CD14-positive monocyte (primary cell): ENCODE data around the gene GPC1. TPM values are rescaled to one million over a fixed set of nuclear protein-coding genes. Genes with fewer than 3 reads are reported as not detected.

ENCODE experiments used
- DNase-seq, 3 donors: peaks; one replicate each; pipeline ENCODE4 v3.0.0-alpha.2; 2011 to 2022
- H2AFZ ChIP-seq: 2 replicates; pipeline ENCODE4 v1.6.0; 2012; ENCODE audit warnings: mild to moderate bottlenecking, low read depth, low read length, inconsistent platforms; ENCODE audit not compliant: insufficient read depth, poor library complexity, severe bottlenecking
- H3K27ac ChIP-seq, 2 donors: 1 replicate in 1 of 2; 2 replicates in 1 of 2; pipeline ENCODE4 v1.5.1; 2012 to 2013; ENCODE audit warnings: low read length in 2 of 2, control low read depth in 1 of 2, inconsistent platforms in 1 of 2, low read depth in 1 of 2, mild to moderate bottlenecking in 1 of 2
- H3K27me3 ChIP-seq, 2 donors: one replicate each; pipeline versions ENCODE4 v1.6.0 to v1.6.1; 2011 to 2013; ENCODE audit warnings: low read length in 2 of 2; ENCODE audit not compliant: control insufficient read depth in 2 of 2, insufficient read depth in 2 of 2
- H3K36me3 ChIP-seq, 2 donors: replicated peaks in 1 of 2; 1 replicate in 1 of 2; 2 replicates in 1 of 2; pipeline versions ENCODE4 v1.5.1 to v1.6.1; 2012 to 2013; ENCODE audit warnings: low read length in 2 of 2, control low read depth in 1 of 2, inconsistent platforms in 1 of 2, mild to moderate bottlenecking in 1 of 2; ENCODE audit not compliant: insufficient read depth in 2 of 2, control insufficient read depth in 1 of 2
- H3K4me1 ChIP-seq, 2 donors: 1 replicate in 1 of 2; 2 replicates in 1 of 2; pipeline versions ENCODE4 v1.5.1 to v1.6.1; 2012 to 2013; ENCODE audit warnings: low read length in 2 of 2, control low read depth in 1 of 2, inconsistent platforms in 1 of 2, mild to moderate bottlenecking in 1 of 2, moderate library complexity in 1 of 2; ENCODE audit not compliant: insufficient read depth in 2 of 2, control insufficient read depth in 1 of 2
- H3K4me2 ChIP-seq: replicated peaks from 2 replicates; pipeline ENCODE3; 2012; ENCODE audit warnings: low read length, moderate library complexity, mild to moderate bottlenecking; ENCODE audit not compliant: poor library complexity, severe bottlenecking; ENCODE audit errors: extremely low read depth
- H3K4me3 ChIP-seq, 3 experiments: fragments of 200-600 bp in 1 of 3; sonication (generic) in 1 of 3; replicated peaks in 1 of 3; 1 replicate in 2 of 3; 2 replicates in 1 of 3; pipeline ENCODE4 v1.5.1; 2011 to 2013; ENCODE audit warnings: low read length in 3 of 3, mild to moderate bottlenecking in 3 of 3, control low read depth in 2 of 3, low read depth in 2 of 3, inconsistent platforms in 1 of 3, moderate library complexity in 1 of 3
- H3K79me2 ChIP-seq: 2 replicates; pipeline ENCODE4 v1.6.0; 2012; ENCODE audit warnings: mild to moderate bottlenecking, control low read depth, inconsistent platforms, low read length, moderate library complexity; ENCODE audit not compliant: insufficient read depth
- H3K9ac ChIP-seq: 2 replicates; pipeline ENCODE4 v1.6.0; 2017; ENCODE audit warnings: low read length, mild to moderate bottlenecking; ENCODE audit not compliant: insufficient read depth, poor library complexity, severe bottlenecking
- H3K9me3 ChIP-seq, 2 donors: replicated peaks in 1 of 2; 1 replicate in 1 of 2; 2 replicates in 1 of 2; pipeline versions ENCODE4 v1.5.1 to v1.6.1; 2012 to 2013; ENCODE audit warnings: low read length in 2 of 2, control low read depth in 1 of 2; ENCODE audit not compliant: control insufficient read depth in 1 of 2, insufficient read depth in 1 of 2
- H4K20me1 ChIP-seq: 2 replicates; pipeline ENCODE4 v1.6.0; 2012; ENCODE audit warnings: mild to moderate bottlenecking, low read length, control low read depth, moderate library complexity; ENCODE audit not compliant: insufficient read depth
- H3K27ac Mint-ChIP-seq, 7 donors: one replicate each; pipeline ENCODE4 v1.8.0; 2020; ENCODE audit warnings: mild to moderate bottlenecking in 7 of 7, mixed read lengths in 7 of 7, moderate library complexity in 6 of 7, inconsistent platforms in 2 of 7
- H3K27me3 Mint-ChIP-seq, 3 donors: one replicate each; pipeline ENCODE4 v1.8.0; 2021 to 2022; ENCODE audit warnings: low read depth in 3 of 3, mild to moderate bottlenecking in 3 of 3, mixed read lengths in 3 of 3, moderate library complexity in 3 of 3, inconsistent platforms in 1 of 3
- H3K36me3 Mint-ChIP-seq, 2 donors: one replicate each; pipeline ENCODE4 v1.8.0; 2020; ENCODE audit warnings: mixed read lengths in 2 of 2, inconsistent platforms in 1 of 2, mild to moderate bottlenecking in 1 of 2
- H3K4me1 Mint-ChIP-seq: one replicate; pipeline ENCODE4 v1.8.0; 2020; ENCODE audit warnings: mild to moderate bottlenecking, mixed read lengths
- H3K4me3 Mint-ChIP-seq, 2 donors: one replicate each; pipeline ENCODE4 v1.8.0; 2020; ENCODE audit warnings: mild to moderate bottlenecking in 2 of 2, mixed read lengths in 2 of 2, moderate library complexity in 1 of 2
- H3K9me3 Mint-ChIP-seq, 7 donors: one replicate each; pipeline ENCODE4 v1.8.0; 2020 to 2022; ENCODE audit warnings: mixed read lengths in 7 of 7, mild to moderate bottlenecking in 6 of 7, moderate library complexity in 6 of 7, inconsistent platforms in 2 of 7
- WGBS: methylation state at CpG from one replicate; pipeline ENCODE4 v1.1.5; 2013; ENCODE audit warnings: missing lambda C conversion rate; ENCODE audit not compliant: insufficient coverage; 5-methylcytosine and 5-hydroxymethylcytosine counted together
- intact Hi-C, 2 donors: fragments of 100-400 bp; cut with micrococcal nuclease; formaldehyde crosslinking; loops; one replicate each; pipeline versions ENCODE4 v1.15.0 to v1.15.1; 2023
- polyA plus RNA-seq, 3 donors: library from polyadenylated mRNA; depleted of rRNA in 1 of 3; unstranded in 2 of 3; stranded (reverse) in 1 of 3; fragments of 300-500 nt in 2 of 3; fragments of >200 nt in 1 of 3; fragmentation: Illumina TruSeq in 2 of 3; gene quantifications; 1 replicate in 2 of 3; 2 replicates in 1 of 3; pipeline ENCODE4 v1.2.3, GENCODE V29; 2012 to 2021
- TF ChIP-seq, protein P1 (sequence below): fragments of 200-600 bp; IDR thresholded peaks from one replicate; pipeline ENCODE4 v1.8.0; 2022; ENCODE audit warnings: antibody characterized with exemption, mild to moderate bottlenecking

Gene GPC1
- polyA plus RNA-seq, 3 donors = 0.08 TPM; not detected in 2

GRCh38 chr2:240469740-240470139 is 34.3 kb downstream of the GPC1 start:
- H3K9ac ChIP-seq = no peak overlapping the region
- H3K27me3 ChIP-seq = no peaks in the 10 kb centered on the region
- 96% methylated on average over 6 of the region's 6 CpGs for WGBS
- Mint-ChIP-seq H3K27me3 (no peaks in the 10 kb centered on the region), H3K9me3 (peaks cover 0 to 16% (median 4%) of the 10 kb centered on the region in 7 donors), H3K36me3 (peaks cover 3 to 7% of the 10 kb centered on the region in 2 donors), H3K27ac (peak overlapping the region in 1 of 7 donors; percentile 3), H3K4me1 (peaks cover 16% of the 10 kb centered on the region), H3K4me3 (no peak overlapping the region)
- no peak overlapping the region for H3K27ac ChIP-seq
- H3K79me2 ChIP-seq = no peaks in the 10 kb centered on the region
- H3K4me2 ChIP-seq = no peak overlapping the region
- DNase-seq = no peak
- no peaks in the 10 kb centered on the region for H4K20me1 ChIP-seq
- H3K4me3 ChIP-seq = no peak overlapping the region
- no peak overlapping the region for H2AFZ ChIP-seq
- intact Hi-C loops = no loop called here
- no peaks in the 10 kb centered on the region for H3K36me3 ChIP-seq
- no peaks in the 10 kb centered on the region for H3K9me3 ChIP-seq
- TF ChIP-seq, protein P1, sequence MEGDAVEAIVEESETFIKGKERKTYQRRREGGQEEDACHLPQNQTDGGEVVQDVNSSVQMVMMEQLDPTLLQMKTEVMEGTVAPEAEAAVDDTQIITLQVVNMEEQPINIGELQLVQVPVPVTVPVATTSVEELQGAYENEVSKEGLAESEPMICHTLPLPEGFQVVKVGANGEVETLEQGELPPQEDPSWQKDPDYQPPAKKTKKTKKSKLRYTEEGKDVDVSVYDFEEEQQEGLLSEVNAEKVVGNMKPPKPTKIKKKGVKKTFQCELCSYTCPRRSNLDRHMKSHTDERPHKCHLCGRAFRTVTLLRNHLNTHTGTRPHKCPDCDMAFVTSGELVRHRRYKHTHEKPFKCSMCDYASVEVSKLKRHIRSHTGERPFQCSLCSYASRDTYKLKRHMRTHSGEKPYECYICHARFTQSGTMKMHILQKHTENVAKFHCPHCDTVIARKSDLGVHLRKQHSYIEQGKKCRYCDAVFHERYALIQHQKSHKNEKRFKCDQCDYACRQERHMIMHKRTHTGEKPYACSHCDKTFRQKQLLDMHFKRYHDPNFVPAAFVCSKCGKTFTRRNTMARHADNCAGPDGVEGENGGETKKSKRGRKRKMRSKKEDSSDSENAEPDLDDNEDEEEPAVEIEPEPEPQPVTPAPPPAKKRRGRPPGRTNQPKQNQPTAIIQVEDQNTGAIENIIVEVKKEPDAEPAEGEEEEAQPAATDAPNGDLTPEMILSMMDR = no peak
- H3K4me1 ChIP-seq = no peaks in the 10 kb centered on the region

DNA sequence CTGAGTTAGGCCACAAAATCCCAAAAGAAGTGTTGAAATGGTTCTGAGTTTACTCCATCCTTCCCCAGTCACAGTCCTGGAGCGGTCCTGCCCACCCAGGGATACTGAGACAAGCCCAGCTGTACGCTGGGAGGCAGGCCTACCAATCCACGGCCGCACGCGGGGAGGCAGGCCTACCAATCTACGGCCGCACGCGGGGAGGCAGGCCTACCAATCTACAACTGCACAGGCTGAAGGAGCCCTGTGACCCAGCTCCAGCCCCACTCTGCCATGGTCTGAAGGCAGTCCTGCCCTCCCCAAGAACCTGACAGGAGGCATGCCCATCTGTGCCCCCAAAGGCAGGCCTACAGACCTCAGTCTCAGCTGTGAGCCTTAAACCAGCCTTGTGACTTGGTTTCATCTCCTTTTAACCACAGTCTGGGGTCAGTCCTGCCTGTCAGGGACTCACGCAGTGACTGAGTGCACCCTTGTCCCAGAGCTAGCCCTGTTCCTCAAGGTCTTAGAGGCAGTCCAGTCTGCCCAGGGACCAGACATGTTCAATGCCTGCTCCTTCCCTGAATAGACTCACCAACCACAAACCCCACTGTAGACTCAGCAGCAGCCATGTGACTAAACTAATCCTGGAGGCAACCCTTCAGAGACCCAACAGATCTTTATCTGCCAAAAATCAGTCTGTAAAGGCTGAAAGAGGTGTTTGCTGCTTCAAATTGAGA is 36.8 kb downstream of the GPC1 start:
- H3K4me3 ChIP-seq = no peak overlapping the region
- H3K4me2 ChIP-seq = no peak overlapping the region
- no peaks in the 10 kb centered on the region for H3K27me3 ChIP-seq
- TF ChIP-seq, protein P1 = no peak
- intact Hi-C loops = no loop called here
- no peak overlapping the region for H2AFZ ChIP-seq
- no peak for DNase-seq
- Mint-ChIP-seq H3K36me3 (peaks cover 4 to 12% of the 10 kb centered on the region in 2 donors), H3K27me3 (no peaks in the 10 kb centered on the region), H3K4me1 (peaks cover 16% of the 10 kb centered on the region), H3K4me3 (no peak overlapping the region), H3K27ac (peak overlapping the region in 1 of 7 donors; percentile 76), H3K9me3 (peaks cover 1 to 20% (median 8%) of the 10 kb centered on the region in 7 donors)
- H3K4me1 ChIP-seq = no peaks in the 10 kb centered on the region
- H3K9ac ChIP-seq = no peak overlapping the region
- H4K20me1 ChIP-seq = no peaks in the 10 kb centered on the region
- 95% methylated on average over 11 of the region's 11 CpGs for WGBS
- no peaks in the 10 kb centered on the region for H3K36me3 ChIP-seq
- peaks cover 0 to 6% of the 10 kb centered on the region in 2 donors for H3K9me3 ChIP-seq
- H3K79me2 ChIP-seq = no peaks in the 10 kb centered on the region
- no peak overlapping the region for H3K27ac ChIP-seq
